SH-SY5Y (cell line): ENCODE results near the gene RHBDF1.

Experiments
- GATA2 ChIP-seq: IDR thresholded peaks from 2 replicates; pipeline ENCODE4 v1.6.1; 2011; ENCODE audit warnings: mild to moderate bottlenecking, low read depth, low read length
- GATA3 ChIP-seq: IDR thresholded peaks from 2 replicates; pipeline ENCODE4 v1.6.1; 2011; ENCODE audit warnings: low read depth, mild to moderate bottlenecking, low read length, moderate library complexity

DNA sequence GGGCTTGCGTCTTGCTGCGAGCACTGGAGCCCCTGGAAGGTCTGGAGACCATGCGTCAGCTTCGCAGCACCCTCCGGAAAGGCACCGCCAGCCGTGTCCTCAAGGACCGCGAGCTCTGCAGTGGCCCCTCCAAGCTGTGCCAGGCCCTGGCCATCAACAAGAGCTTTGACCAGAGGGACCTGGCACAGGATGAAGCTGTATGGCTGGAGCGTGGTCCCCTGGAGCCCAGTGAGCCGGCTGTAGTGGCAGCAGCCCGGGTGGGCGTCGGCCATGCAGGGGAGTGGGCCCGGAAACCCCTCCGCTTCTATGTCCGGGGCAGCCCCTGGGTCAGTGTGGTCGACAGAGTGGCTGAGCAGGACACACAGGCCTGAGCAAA lies 13.0 kb upstream of the RHBDF1 start:
- TF ChIP-seq GATA3 = no peak
- TF ChIP-seq GATA2 = no peak
